Measurements from ENCODE around the gene HPF1.

GRCh38 chr4:169724260-169724659 lies 33.5 kb downstream of the HPF1 start:
- TF ChIP-seq CTCF (IDR thresholded peaks at IDR 0.05; ENCODE audit: control extremely low read depth in 1 of 3, insufficient read depth in 1 of 3, low read depth in 1 of 3, low read length in 3 of 3): no peak
- no peak for TF ChIP-seq NRF1 (IDR thresholded peaks at IDR 0.05; ENCODE audit: low read depth, low read length)
- TF ChIP-seq JUND (IDR thresholded peaks at IDR 0.05; ENCODE audit: low read length): no peak
- no peak for TF ChIP-seq CHD7 (IDR thresholded peaks at IDR 0.05; ENCODE audit: insufficient replicate concordance, low read length)
